ENCODE measurements around the gene STX2. TPM values are rescaled to one million over a fixed set of nuclear protein-coding genes. Genes with fewer than 3 reads are reported as not detected.

STX2 gene
- total and polyA plus RNA-seq, 10 of the 15 experiments (the other 5 are each of a cell fraction or from before 2014, with no cell fraction given) = 6.0 to 22.2 (median 10.0) TPM

DNA sequence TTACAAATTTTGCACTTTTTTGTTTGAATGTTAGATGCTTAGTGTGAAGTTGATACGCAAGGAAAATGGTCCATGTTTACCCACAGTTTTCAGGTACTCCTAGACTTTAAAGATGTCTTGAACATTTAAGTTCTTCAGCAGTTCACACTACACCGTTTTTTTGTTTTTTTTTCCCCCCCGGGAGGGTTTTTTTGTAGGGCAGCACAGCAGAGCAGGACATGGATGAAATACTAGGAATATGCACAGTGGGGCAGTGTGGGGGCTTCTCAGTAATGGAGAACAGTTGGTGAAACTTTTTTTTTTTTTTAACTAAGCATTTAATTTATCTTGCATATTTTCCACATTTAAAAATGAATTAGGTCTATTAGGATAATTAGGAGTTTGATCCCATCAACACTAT lies 37.7 kb upstream of the STX2 start:
- ChIA-PET SMC1A (ENCODE audit: uncharacterized antibody, unreplicated experiment) (interaction anchor here (1.0 to 1.6 kb wide), 3 partner anchors 77 to 227 kb away, joined by 3 to 4 read pairs (median 4); partner anchors contain the start of gene ADGRD1), POLR2A (interaction anchor here (0.6 to 0.7 kb wide), 3 partner anchors 15 to 227 kb away, joined by 3 to 4 read pairs (median 3); no protein-coding TSS in a partner anchor), CTCF (interaction anchor here (0.7 to 1.6 kb wide), 4 partner anchors 9 to 216 kb away, joined by 3 to 6 read pairs (median 3); no protein-coding TSS in a partner anchor), RAD21 (ENCODE audit: unreplicated experiment) (interaction anchor here (0.9 kb wide), 1 partner anchor 103 kb away, joined by 3 read pairs; no protein-coding TSS in a partner anchor)
- no peak overlapping the region for H2AFZ ChIP-seq (ENCODE audit: control insufficient read depth, low read depth, low read length)
- no peaks in the 10 kb centered on the region for H3K9me3 ChIP-seq (replicated peaks; ENCODE audit: control insufficient read depth, insufficient read depth, low read length)
- in situ Hi-C loops (cut with MboI) = no loop called here
- H3K4me2 ChIP-seq (ENCODE audit: control insufficient read depth, insufficient read depth) = peak overlapping the region; percentile 11
- DNase-seq (ENCODE audit: low read depth, low spot score) = no peak
- peaks cover 36% of the 10 kb centered on the region for H3K4me1 ChIP-seq (ENCODE audit: control insufficient read depth, insufficient read depth, low read length)
- 0 out of 2 replicates have a peak, but pooled peaks have one; percentile 25 for TF ChIP-seq POLR2AphosphoS2 (IDR thresholded peaks at IDR 0.05; ENCODE audit: low read depth, low read length)
- TF ChIP-seq BACH1 (IDR thresholded peaks at IDR 0.05; ENCODE audit: borderline replicate concordance) = no peak
- peaks cover 3% of the 10 kb centered on the region; the same call in 1 of the 2 replicates for H4K20me1 ChIP-seq (ENCODE audit: control insufficient read depth, insufficient read depth)
- WGBS (ENCODE audit: insufficient coverage, insufficient replicate concordance, low lambda C conversion rate, missing lambda C conversion rate) = 66% methylated on average over 3 of the region's 3 CpGs
- no TSS peak for BruUV-seq (replicated peaks)
- peaks cover 48% of the 10 kb centered on the region for H3K79me2 ChIP-seq (ENCODE audit: control insufficient read depth, insufficient read depth, low read length)
- no peak overlapping the region for H3K27ac ChIP-seq (ENCODE audit: control insufficient read depth, insufficient read depth)
- no peaks in the 10 kb centered on the region for H3K27me3 ChIP-seq (replicated peaks in 1 of 2; ENCODE audit: control insufficient read depth in 2 of 2, insufficient read depth in 2 of 2, low read length in 1 of 2)
- FAIRE-seq = no peak
- peaks cover 6 to 34% of the 10 kb centered on the region in 2 experiments for H3K36me3 ChIP-seq (ENCODE audit: control insufficient read depth in 2 of 2, insufficient read depth in 2 of 2, low read length in 1 of 2)
- no peak for ATAC-seq
- H3K4me3 ChIP-seq = no peak overlapping the region
- intact Hi-C loops (cut with micrococcal nuclease; ENCODE audit: unreplicated experiment) = no loop called here
- no peak overlapping the region for H3K9ac ChIP-seq (ENCODE audit: control insufficient read depth, insufficient read depth, low read length)

DNA sequence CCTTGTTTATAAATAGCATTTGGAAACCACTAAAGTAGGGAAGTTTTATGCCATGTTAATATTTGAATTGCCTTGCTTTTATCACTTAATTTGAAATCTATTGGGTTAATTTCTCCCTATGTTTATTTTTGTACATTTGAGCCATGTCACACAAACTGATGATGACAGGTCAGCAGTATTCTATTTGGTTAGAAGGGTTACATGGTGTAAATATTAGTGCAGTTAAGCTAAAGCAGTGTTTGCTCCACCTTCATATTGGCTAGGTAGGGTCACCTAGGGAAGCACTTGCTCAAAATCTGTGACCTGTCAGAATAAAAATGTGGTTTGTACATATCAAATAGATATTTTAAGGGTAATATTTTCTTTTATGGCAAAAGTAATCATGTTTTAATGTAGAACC lies 37.2 kb upstream of the STX2 start:
- Histone ChIP-seq H3K27ac (ENCODE audit: control insufficient read depth, insufficient read depth) (no peak overlapping the region), H3K4me3 (no peak overlapping the region), H3K9me3 (replicated peaks; ENCODE audit: control insufficient read depth, insufficient read depth, low read length) (no peaks in the 10 kb centered on the region), H3K4me2 (ENCODE audit: control insufficient read depth, insufficient read depth) (peak overlapping the region; percentile 11), H3K4me1 (ENCODE audit: control insufficient read depth, insufficient read depth, low read length) (peaks cover 36% of the 10 kb centered on the region), H4K20me1 (ENCODE audit: control insufficient read depth, insufficient read depth) (peaks cover 3% of the 10 kb centered on the region; the same call in 1 of the 2 replicates), H3K79me2 (ENCODE audit: control insufficient read depth, insufficient read depth, low read length) (peaks cover 51% of the 10 kb centered on the region), H3K9ac (ENCODE audit: control insufficient read depth, insufficient read depth, low read length) (no peak overlapping the region), H2AFZ (ENCODE audit: control insufficient read depth, low read depth, low read length) (no peak overlapping the region), H3K27me3 (replicated peaks in 1 of 2; ENCODE audit: control insufficient read depth in 2 of 2, insufficient read depth in 2 of 2, low read length in 1 of 2) (no peaks in the 10 kb centered on the region), H3K36me3 (ENCODE audit: control insufficient read depth in 2 of 2, insufficient read depth in 2 of 2, low read length in 1 of 2) (peaks cover 6 to 34% of the 10 kb centered on the region in 2 experiments)
- TF ChIP-seq, protein P1, sequence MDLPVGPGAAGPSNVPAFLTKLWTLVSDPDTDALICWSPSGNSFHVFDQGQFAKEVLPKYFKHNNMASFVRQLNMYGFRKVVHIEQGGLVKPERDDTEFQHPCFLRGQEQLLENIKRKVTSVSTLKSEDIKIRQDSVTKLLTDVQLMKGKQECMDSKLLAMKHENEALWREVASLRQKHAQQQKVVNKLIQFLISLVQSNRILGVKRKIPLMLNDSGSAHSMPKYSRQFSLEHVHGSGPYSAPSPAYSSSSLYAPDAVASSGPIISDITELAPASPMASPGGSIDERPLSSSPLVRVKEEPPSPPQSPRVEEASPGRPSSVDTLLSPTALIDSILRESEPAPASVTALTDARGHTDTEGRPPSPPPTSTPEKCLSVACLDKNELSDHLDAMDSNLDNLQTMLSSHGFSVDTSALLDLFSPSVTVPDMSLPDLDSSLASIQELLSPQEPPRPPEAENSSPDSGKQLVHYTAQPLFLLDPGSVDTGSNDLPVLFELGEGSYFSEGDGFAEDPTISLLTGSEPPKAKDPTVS (IDR thresholded peaks at IDR 0.05; ENCODE audit: low read depth, low read length) = no peak
- TF ChIP-seq, protein P2, sequence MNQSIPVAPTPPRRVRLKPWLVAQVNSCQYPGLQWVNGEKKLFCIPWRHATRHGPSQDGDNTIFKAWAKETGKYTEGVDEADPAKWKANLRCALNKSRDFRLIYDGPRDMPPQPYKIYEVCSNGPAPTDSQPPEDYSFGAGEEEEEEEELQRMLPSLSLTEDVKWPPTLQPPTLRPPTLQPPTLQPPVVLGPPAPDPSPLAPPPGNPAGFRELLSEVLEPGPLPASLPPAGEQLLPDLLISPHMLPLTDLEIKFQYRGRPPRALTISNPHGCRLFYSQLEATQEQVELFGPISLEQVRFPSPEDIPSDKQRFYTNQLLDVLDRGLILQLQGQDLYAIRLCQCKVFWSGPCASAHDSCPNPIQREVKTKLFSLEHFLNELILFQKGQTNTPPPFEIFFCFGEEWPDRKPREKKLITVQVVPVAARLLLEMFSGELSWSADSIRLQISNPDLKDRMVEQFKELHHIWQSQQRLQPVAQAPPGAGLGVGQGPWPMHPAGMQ (IDR thresholded peaks at IDR 0.05; ENCODE audit: borderline replicate concordance) = no peak
- TF ChIP-seq ZNF274 (IDR thresholded peaks at IDR 0.05; ENCODE audit: insufficient read depth, insufficient read length) (no peak), SP1 (IDR thresholded peaks at IDR 0.05; ENCODE audit: low read depth, low read length) (no peak), TCF3 (IDR thresholded peaks at IDR 0.05; ENCODE audit: borderline replicate concordance, insufficient read depth, low read depth, low read length) (no peak), RBBP5 (conservative IDR thresholded peaks at IDR 0.05) (no peak), ZBED1 (IDR thresholded peaks at IDR 0.05; ENCODE audit: borderline replicate concordance) (no peak), HDGF (IDR thresholded peaks at IDR 0.05) (no peak), BACH1 (IDR thresholded peaks at IDR 0.05; ENCODE audit: borderline replicate concordance) (no peak)
- TF ChIP-seq, protein P3, sequence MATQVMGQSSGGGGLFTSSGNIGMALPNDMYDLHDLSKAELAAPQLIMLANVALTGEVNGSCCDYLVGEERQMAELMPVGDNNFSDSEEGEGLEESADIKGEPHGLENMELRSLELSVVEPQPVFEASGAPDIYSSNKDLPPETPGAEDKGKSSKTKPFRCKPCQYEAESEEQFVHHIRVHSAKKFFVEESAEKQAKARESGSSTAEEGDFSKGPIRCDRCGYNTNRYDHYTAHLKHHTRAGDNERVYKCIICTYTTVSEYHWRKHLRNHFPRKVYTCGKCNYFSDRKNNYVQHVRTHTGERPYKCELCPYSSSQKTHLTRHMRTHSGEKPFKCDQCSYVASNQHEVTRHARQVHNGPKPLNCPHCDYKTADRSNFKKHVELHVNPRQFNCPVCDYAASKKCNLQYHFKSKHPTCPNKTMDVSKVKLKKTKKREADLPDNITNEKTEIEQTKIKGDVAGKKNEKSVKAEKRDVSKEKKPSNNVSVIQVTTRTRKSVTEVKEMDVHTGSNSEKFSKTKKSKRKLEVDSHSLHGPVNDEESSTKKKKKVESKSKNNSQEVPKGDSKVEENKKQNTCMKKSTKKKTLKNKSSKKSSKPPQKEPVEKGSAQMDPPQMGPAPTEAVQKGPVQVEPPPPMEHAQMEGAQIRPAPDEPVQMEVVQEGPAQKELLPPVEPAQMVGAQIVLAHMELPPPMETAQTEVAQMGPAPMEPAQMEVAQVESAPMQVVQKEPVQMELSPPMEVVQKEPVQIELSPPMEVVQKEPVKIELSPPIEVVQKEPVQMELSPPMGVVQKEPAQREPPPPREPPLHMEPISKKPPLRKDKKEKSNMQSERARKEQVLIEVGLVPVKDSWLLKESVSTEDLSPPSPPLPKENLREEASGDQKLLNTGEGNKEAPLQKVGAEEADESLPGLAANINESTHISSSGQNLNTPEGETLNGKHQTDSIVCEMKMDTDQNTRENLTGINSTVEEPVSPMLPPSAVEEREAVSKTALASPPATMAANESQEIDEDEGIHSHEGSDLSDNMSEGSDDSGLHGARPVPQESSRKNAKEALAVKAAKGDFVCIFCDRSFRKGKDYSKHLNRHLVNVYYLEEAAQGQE (IDR thresholded peaks at IDR 0.05; ENCODE audit: low read depth, low read length) = no peak
- no peak for DNase-seq (ENCODE audit: low read depth, low spot score)
- no peak for ATAC-seq
- CTCF ChIA-PET = interaction anchor here (1.0 to 1.6 kb wide), 3 partner anchors 50 to 216 kb away, joined by 3 to 6 read pairs (median 3); no protein-coding TSS in a partner anchor
- POLR2A ChIA-PET = interaction anchor here (0.6 kb wide), 1 partner anchor 14 kb away, joined by 4 read pairs; no protein-coding TSS in a partner anchor
- no TSS peak for BruUV-seq (replicated peaks)
- in situ Hi-C loops (cut with MboI) (no loop called here), intact Hi-C loops (cut with micrococcal nuclease; ENCODE audit: unreplicated experiment) (no loop called here)
- SMC1A ChIA-PET (ENCODE audit: uncharacterized antibody, unreplicated experiment) = interaction anchor here (0.5 to 1.2 kb wide), 5 partner anchors 9 to 227 kb away, joined by 3 to 4 read pairs (median 3); partner anchors contain the start of gene ADGRD1
- RAD21 ChIA-PET (ENCODE audit: unreplicated experiment) = interaction anchor here (0.9 kb wide), 1 partner anchor 104 kb away, joined by 3 read pairs; no protein-coding TSS in a partner anchor
- no peak for FAIRE-seq

Measured in GM12878 (cell line).